Epithelial cell of esophagus (primary cell): ENCODE results near the gene CCDC50.

Source experiments
- DNase-seq: peaks from one replicate; pipeline ENCODE4 v3.0.0; 2010; ENCODE audit warnings: low read depth
- H3K4me3 ChIP-seq: 2 replicates; pipeline ENCODE4 v1.5.1; 2011; ENCODE audit warnings: mild to moderate bottlenecking, low read length, control low read depth
- TF ChIP-seq, protein P1 (sequence below): IDR thresholded peaks from 2 replicates; pipeline ENCODE4 v1.5.1; 2011; ENCODE audit warnings: low read depth, mild to moderate bottlenecking, low read length, control low read depth, inconsistent platforms; ENCODE audit not compliant: insufficient read depth; ENCODE audit errors: missing control alignments

Gene CCDC50

DNA sequence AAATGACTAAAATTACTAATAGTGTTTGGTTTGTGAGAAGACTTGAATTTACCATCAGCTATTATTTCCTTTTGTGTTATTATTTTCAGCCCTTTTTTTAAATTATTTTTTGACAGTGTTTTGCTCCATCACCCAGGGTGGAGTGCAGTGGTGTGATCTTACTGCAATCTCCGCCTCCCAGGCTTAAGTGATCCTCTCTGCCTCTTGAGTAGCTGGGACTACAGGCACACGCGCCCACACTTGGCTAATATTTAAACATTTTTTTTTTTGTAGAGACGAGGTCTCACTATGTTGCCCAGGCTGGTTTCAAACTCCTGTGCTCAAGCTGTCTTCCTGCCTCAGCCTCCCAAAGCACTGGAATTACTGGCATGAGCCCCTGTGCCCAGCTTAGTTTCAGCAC lies 32.8 kb downstream of the CCDC50 start:
- no peak for DNase-seq
- TF ChIP-seq, protein P1, sequence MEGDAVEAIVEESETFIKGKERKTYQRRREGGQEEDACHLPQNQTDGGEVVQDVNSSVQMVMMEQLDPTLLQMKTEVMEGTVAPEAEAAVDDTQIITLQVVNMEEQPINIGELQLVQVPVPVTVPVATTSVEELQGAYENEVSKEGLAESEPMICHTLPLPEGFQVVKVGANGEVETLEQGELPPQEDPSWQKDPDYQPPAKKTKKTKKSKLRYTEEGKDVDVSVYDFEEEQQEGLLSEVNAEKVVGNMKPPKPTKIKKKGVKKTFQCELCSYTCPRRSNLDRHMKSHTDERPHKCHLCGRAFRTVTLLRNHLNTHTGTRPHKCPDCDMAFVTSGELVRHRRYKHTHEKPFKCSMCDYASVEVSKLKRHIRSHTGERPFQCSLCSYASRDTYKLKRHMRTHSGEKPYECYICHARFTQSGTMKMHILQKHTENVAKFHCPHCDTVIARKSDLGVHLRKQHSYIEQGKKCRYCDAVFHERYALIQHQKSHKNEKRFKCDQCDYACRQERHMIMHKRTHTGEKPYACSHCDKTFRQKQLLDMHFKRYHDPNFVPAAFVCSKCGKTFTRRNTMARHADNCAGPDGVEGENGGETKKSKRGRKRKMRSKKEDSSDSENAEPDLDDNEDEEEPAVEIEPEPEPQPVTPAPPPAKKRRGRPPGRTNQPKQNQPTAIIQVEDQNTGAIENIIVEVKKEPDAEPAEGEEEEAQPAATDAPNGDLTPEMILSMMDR = no peak
- H3K4me3 ChIP-seq = no peak overlapping the region

DNA sequence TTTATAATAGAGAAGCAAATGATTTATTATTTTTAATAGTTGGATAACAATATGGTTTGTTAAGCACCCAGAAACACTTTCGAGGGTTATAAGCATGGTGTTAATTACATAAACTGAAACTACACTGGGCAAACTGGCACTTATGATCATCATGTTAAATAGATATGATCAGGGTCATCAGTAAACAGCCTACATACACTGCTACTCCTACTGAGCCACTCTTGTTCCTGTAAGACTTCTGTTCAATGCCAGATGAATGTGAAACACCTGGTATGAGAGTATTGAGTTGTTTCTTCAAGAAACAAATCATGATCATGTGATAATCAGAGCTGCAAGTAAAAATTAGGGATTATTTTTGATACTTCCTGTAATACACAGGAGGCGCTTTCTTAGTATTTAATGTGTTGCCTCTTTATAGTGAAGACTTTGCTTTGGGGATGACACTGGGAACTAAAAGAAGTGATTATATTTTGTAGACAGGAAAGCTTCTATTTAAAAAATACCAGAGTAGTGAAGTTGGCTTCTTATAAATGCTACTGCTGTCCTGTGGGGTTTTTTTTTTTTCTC lies 33.4 kb downstream of the CCDC50 start:
- DNase-seq = no peak

DNA sequence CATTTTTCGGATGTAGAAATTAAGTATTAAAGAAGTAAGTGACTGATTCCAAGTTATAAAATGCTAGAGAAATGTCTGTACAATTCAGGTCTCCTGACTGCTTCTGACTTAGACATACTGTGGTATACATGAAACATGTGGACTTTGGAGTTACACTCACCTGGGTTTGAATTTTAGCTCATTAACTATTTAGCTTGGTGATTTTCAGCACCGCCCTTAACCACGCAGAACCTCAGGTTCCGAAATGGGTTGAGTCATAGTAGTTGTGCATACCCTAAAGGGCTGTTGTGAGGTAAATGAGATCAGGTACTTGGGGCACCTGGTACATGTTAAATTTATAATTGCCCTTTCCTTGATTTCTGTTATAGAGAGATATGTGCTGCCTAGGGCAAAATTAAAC lies 34.0 kb downstream of the CCDC50 start:
- peak; percentile 60 for DNase-seq
- TF ChIP-seq, protein P1 = no peak

More for the DNA sequence above, 33.4 kb downstream of the CCDC50 start:
- no peak overlapping the region for H3K4me3 ChIP-seq
- TF ChIP-seq, protein P1 = no peak

DNA sequence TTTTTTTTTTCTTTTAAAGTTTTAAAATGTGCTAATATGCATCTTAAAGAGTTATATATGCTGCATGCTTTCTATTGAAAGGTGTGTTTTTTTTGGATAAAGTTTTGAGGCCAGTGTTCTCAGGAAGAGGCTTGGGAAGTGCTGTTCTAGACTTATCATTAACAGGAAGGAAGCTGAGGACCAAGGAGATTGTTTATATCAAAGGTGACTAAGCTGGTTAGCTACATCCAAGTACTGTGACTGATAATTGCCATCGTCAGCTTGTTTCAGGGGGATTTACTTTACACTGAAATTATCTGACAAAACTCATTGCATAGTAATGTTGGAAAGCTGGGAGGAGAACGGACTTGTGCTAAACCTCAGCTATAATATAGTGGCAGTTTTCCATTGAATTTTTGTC lies 37.5 kb downstream of the CCDC50 start:
- TF ChIP-seq, protein P1 = no peak
- no peak for DNase-seq
- H3K4me3 ChIP-seq = no peak overlapping the region

More for the DNA sequence above, 34.0 kb downstream of the CCDC50 start:
- no peak overlapping the region for H3K4me3 ChIP-seq

DNA sequence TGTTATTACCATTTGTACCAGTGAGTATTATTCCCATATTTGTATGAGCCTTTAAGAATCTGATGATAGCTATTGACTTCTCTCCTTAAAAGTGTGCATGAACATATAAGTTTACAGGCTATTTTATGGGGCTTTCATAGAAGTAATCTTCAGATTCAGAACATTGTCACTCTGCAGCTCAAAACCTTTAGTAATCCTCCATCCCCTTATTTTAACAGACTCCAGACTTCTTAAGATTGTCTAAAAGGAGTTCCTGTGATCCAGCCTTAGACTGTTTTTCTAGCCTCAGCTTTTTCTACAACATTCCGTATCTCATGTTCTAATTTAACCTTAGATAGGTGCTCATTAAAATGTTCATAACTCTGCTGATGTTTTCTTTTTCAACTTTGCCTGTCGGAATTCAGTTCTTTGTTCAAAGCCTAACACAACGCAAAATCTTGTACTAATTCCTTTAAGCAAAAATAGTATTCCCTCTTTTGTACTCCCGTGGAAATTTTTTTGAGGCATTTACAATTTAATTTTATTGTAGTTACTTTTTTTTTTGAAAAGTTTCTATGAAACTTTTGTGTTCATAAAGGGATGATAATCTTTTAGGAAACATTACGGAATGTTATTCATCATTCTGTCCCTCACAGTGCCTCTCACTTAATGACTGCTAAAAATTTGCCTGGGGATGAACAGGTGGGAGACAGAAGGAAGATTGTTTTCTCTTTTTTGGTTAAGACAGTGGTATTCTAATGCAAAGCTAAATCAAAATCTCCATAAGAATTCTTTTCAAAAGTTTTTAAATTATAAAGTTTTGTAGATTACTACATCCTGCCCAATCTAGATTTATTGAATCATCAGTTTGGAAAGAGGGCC lies 39.8 kb downstream of the CCDC50 start:
- H3K4me3 ChIP-seq = no peak overlapping the region

DNA sequence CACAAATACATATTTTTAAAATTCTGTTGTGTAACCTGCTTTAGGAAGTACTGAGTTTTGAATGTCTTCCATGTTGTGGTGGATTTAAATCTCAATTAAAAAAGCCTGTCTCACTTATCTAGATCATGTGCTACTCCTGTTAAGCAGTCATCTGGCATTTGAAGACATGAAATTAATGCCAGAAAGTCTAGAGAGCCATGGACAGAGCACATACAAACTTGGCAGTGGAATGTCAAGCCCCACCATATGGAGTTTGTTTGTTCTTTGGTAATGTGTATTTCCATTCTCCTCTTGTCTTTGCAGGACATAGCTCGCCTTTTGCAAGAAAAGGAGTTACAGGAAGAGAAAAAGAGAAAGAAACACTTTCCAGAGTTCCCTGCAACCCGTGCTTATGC lies 40.4 kb downstream of the CCDC50 start:
- no peak overlapping the region for H3K4me3 ChIP-seq
- TF ChIP-seq, protein P1 = no peak
- DNase-seq = no peak

More for the DNA sequence above, 39.8 kb downstream of the CCDC50 start:
- no peak for DNase-seq
- TF ChIP-seq, protein P1 = no peak
